ENCODE measurements around the gene TNFSF15.

Gene TNFSF15

GRCh38 chr9:114825126-114825795 lies 19.4 kb upstream of the TNFSF15 start:
- DNase-seq (ENCODE audit: low read depth in 2 of 2) = no peak

DNA sequence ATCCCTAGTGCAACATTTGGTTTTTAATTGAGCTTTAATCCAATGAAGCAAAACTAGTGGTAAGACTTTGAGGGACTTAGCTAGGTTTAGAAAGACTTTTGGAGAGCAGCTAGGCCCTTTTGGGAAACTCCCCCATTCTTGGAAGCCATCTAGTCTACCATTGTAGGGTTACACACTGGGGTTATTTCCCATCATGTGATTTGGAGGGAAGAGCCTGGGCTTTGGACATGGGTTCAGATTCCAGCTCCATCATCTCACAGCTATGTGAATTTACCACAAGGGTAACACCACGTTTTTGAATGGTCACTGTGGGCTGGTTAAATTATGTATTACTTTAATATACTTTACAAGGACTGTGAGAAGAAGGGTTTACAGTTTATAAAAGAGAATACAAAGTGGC lies 18.3 kb upstream of the TNFSF15 start:
- no peak for DNase-seq (ENCODE audit: low read depth in 2 of 2)

- no peak for DNase-seq (ENCODE audit: low read depth in 2 of 2)
Measured at GRCh38 chr9:114823441-114823840, 17.6 kb upstream of the TNFSF15 start.

DNA sequence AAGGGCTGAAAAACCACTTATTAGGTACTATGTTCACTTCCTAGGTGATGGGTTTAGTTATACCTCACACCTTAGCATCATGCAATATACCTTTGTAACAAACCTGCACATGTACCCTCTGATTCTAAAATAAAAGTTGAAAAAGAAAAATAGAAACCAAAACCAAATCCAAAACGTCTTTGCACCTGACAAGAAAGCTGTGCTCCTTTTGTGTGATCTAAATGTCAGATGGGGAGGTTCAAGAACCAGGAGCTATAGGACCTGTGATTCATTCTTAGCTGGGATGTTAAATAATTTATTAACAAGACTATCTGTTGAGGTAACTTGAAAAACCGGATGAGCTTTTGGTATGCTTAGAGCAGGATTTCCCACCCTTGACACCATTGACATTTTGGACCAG lies 16.9 kb upstream of the TNFSF15 start:
- DNase-seq (ENCODE audit: low read depth in 2 of 2) = no peak

- no peak for DNase-seq (ENCODE audit: low read depth in 2 of 2)
Measured at GRCh38 chr9:114820776-114821501, 15.1 kb upstream of the TNFSF15 start.

GRCh38 chr9:114818178-114818577 lies 12.3 kb upstream of the TNFSF15 start:
- no peak for DNase-seq (ENCODE audit: low read depth in 2 of 2)

DNA sequence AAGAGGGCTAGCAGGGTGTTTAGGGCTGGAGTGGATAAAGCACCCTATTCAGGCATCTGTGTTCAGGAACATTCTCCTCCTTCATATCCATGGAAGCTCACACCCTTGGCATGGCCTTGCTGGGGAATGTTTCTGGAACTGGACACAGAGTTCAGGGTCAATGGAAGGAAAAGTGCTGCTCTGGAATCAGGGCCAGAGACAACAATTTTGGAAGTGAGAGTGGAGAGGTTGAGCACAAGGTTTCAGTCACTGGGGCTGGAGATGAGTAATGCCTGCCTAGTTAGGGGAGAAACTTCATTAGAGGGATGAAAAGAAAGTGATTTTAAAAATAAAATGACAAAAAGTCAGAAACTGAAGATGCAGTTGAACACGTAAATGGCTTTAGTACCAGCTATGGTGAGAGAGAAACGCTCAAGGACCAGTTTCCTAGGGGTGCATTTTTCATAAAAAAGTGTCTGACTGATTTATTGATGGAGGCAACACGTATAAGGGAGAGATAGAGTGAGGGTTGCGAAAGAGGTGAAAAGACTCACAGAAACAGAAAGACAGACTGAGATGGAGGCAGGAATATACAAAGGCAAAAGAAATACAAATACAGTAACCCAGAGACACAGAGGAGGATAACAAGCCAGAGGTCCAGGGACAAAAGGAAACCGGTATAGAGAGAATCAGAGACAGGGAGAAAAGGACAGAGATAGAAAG lies 8.0 kb upstream of the TNFSF15 start:
- DNase-seq (ENCODE audit: low read depth in 2 of 2) = no peak

- DNase-seq (ENCODE audit: low read depth in 2 of 2) = no peak
Measured at GRCh38 chr9:114811966-114812636, 6.3 kb upstream of the TNFSF15 start.

DNA sequence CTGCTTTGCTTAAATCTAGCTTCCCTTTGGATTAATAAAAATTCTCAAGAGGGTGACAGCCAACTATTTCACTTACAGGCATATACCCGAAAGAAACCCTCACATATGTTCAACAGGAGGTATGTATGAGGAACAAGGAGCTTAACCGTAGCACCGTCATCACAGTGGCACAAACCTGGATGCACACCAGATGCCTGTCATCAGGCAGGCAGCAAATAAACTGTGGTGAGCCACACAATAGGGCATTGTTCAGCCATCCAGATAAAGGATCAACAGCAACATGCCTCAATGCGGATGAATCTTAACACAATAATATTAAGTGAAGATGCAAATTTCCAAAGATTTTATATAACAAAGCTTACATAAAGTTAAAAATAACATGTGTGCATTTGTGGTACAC lies 5.5 kb upstream of the TNFSF15 start:
- DNase-seq (ENCODE audit: low read depth in 2 of 2) = no peak

GRCh38 chr9:114810614-114811013 lies 4.8 kb upstream of the TNFSF15 start:
- no peak for DNase-seq (ENCODE audit: low read depth in 2 of 2)

DNA sequence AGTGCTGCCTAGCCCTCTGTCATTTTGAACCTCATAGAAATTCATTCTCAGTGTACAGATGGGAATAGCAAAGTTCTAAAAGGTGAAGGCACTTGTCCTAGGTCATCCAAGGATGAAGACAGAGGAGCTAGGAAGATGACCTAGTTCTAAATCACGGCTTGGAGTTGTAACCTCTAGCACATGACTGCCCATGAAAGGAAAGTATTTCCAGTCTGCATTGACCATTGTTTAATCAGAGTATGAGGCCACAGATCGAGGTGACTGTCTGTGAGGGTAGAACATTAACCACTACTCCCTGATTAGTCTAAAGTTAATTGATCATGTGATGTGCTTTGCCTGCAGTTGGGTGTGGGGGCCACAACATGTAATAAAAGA lies 674 bp upstream of the TNFSF15 start:
- DNase-seq (ENCODE audit: low read depth in 2 of 2) = no peak

- no peak for DNase-seq (ENCODE audit: low read depth in 2 of 2)
Measured at GRCh38 chr9:114804505-114804904, 1.3 kb downstream of the TNFSF15 start.

DNA sequence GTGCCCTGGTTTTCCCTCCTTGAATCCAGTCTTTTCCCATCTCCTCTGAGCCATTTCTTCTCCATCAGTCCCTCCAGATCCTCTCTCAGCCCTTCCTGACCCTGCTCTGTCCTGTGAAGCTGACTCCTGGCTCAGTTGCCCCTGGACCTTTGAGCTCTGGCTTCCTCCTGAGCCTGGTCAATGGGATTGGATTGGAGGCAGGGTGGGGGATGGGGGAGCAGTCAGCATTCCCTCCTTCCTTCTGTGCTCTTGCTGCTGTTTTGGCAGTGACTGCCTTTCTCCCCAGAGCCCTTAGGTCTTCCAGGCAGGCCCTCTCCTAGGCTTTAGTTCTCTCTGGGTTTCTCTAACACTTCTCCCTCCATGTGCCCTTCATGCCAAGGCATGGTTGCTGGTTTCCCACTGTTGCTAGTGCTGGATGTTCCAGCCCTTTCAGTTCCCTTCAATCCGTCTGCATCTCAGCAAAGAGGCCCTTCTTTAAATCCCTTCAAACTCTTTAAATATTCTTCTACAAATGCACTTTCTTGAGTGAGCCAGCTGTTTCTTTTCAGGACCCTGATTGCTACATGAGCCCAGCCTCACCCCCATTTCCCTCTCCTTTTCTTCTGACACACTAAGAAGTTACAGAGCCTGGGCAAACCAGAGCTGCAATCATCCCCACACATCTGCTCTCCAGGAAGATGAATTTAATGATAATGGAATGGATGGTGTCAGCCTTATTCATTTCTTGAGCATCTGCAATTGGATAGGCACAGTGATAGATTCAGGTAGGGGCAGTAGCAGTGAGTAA lies 2.2 kb downstream of the TNFSF15 start:
- no peak for DNase-seq (ENCODE audit: low read depth in 2 of 2)

GRCh38 chr9:114799925-114800324 lies 5.9 kb downstream of the TNFSF15 start:
- DNase-seq (ENCODE audit: low read depth in 2 of 2) = no peak

DNA sequence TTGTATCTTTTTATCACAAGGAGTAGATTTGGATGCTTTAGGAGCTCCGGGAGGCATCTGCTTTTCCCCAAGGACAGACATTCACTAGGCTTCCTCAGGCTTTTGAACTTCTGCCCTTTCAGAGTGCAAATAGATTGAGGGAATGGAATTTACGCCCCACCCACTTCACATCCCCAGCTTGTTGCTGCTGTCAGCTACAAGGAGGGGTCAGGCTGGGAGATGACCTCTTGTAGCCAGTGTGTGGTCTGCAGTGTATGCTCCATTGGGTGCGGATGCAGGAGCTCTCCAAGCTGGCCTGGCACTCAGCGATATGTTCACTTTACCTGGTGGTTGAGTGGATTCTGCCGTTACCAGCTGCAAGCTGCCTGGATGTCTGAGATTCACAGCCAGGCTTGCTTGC lies 6.4 kb downstream of the TNFSF15 start:
- no peak for DNase-seq (ENCODE audit: low read depth in 2 of 2)

DNA sequence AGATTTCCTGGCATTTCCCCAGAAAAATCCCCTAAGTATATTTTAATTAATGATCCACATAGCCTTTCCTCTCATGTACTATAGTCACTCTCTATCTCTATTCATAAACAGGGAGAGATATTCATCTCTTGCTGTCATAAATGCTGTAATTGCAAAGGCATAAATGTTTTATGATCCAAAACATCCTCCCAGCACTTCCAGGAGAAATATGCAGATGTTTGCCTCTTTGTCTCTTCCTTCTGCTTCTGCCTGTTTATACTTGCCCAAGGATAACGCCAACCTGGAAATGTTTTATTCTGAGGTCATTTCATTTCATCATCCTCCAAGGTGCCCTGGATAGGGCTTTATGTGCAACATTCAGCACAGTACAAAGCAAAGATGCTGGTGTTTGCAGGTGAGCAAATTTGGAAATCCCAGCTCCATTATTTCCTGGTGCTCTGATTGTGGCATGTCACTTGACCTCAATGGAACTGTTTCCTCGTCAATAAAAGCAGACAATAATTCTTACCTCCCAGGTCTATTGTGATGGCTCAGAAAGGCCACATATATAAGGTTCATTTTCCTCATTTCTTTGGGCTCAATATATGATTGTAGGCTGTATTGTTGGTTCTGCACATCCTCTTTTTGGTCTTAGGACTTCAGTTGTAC lies 6.9 kb downstream of the TNFSF15 start:
- DNase-seq (ENCODE audit: low read depth in 2 of 2) = no peak

GRCh38 chr9:114798101-114798500 lies 7.7 kb downstream of the TNFSF15 start:
- no peak for DNase-seq (ENCODE audit: low read depth in 2 of 2)

DNA sequence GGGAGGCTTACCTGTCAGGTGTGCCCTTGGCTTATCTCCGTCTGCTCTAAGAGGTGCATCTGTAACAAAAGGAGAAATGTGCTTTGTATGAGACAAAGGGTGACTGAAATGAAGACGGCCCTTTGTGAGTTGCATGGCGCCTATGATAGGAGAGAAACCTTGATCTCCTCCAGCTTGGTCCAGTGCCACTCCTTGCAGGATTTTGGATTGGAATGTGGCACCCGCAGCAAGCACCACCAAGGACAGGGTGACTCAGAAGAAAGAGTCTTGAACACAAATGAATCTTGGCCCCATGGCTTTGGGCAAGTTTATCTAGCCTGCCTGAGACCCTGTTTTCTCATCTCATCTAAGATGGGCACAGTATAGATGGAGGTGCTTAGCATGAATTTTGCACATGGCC lies 13.4 kb downstream of the TNFSF15 start:
- DNase-seq (ENCODE audit: low read depth in 2 of 2) = no peak

DNA sequence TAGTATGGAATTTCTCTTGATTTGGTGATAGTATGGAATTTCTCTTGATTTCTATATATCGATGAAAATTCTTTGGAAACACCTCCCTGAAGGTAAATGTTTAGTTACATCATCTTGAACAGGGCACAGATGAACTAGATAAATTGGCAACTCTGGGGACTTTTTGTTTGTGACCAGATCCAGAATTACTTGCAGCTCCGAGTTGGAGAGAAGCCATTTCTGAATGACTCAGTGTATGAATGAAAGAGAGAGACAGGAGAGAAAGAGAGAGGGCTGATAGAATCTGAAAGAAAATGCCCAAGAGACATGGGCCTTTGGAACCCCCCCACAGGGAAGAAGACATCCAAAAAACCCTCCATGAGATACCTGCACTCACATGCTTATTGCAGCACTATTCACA lies 14.1 kb downstream of the TNFSF15 start:
- DNase-seq (ENCODE audit: low read depth in 2 of 2) = no peak

GRCh38 chr9:114791312-114791711 lies 14.5 kb downstream of the TNFSF15 start:
- no peak for DNase-seq (ENCODE audit: low read depth in 2 of 2)

DNA sequence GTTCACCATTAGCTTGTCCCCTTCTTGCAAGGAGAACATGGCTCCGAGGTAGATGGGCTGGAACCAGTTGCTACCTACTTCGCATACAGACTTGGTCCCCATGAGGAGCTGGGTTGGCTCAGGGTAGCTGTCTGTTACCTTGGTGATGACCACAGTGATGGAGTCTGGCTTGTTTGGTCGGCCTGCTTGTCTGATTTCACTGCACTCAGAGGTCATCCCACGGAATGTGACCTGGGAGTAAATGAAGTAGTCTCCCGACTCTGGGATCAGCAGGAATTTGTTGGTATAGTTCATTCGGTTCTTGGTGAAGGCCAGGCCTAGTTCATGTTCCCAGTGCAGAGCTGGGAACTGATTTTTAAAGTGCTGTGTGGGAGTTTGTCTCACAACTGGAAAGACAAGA lies 15.3 kb downstream of the TNFSF15 start:
- no peak for DNase-seq (ENCODE audit: low read depth in 2 of 2)

Data from stimulated activated CD8-positive, alpha-beta memory T cell treated with anti-CD3 and anti-CD28 coated beads, Interleukin-2, amount 100 ng/mL, for 1 hour (primary cell).